ENCODE results near the gene OPRL1. TPM values are rescaled to one million over a fixed set of nuclear protein-coding genes. Genes with fewer than 3 reads are reported as not detected.

The OPRL1 gene
- total and polyA plus RNA-seq, 5 donors, result 0.50 to 1.3 (median 0.91) TPM

DNA sequence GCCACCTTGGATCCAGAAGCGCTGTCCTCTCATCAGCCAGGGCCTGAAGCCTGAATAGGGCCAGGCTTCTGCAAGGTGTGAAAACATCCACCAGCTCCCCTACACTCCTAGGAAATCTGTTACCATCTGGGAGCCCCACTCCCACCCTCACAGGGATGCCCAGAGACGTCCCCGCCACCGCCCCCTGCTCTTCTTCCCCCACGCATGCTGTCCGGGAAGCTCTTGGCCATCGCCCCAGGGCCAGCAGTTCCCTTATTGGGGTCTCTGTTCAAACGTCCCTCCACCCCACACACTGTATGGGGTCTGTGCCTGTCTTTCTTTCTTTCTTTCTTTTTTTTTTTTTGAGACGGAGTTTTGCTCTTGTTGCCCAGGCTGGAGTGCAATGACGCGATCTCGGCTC, 4.3 kb upstream of the OPRL1 start:
- H3K27me3 ChIP-seq (ENCODE audit: control insufficient read depth, insufficient read depth), result no peaks in the 10 kb centered on the region
- no peaks in the 10 kb centered on the region for H3K9me3 ChIP-seq (ENCODE audit: control insufficient read depth, low read length)
- ATAC-seq (no peak), DNase-seq (peak in 1 of 3 donors; percentile 55)
- no peak overlapping the region for H3K4me3 ChIP-seq (ENCODE audit: low read length)
- H3K4me1 ChIP-seq (ENCODE audit: control insufficient read depth, insufficient read depth, low read length), result no peaks in the 10 kb centered on the region
- H3K27ac ChIP-seq (ENCODE audit: low read length), result no peak overlapping the region
- 91% methylated on average over 12 of the region's 12 CpGs for WGBS
- intact Hi-C loops (cut with DNase I), result no loop called here

DNA sequence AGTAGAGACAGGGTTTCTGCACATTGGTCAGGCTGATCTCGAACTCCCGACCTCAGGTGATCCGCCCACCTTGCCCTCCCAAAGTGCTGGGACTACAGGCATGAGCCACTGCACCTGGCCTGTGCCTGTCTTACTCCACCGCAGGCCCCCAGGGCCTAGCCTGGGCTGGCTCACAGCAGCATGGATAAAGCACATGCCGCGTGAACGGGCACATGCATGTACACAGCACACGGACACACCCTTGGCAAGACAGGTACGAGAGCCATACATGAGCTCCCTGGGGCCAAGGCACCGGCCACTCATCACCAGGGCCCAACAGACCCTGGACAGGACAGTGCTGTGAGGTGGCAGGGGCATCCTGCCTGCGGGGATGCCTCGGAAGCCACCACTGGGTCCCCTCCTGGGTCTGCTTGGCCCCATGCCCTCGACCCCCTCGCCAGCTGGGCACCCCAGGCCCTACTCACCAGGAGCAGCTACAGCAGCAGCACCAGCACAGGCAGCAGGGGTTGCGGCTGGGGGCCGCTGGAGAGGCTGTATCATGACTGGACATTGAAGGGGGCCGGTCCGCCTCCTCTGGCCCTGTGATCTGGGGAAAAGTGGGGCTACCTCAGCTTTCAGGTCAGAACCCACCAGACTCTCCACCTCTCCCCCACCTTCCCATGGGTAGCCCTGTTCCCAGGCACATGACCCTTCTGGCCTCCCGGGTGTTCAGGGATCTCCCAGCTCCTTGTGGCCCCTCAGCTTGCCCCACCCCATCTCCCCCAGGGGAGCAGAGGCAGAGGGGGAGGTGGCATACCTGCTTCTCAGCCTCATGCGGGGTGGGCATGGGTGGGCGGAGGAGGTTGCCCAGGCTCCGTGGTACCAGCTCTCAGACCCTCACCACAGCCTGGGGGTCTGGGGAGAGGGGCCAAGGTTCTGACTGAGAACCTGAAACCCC, 3.6 kb upstream of the OPRL1 start:
- Histone ChIP-seq H3K9me3 (ENCODE audit: control insufficient read depth, low read length) (no peaks in the 10 kb centered on the region), H3K27me3 (ENCODE audit: control insufficient read depth, insufficient read depth) (no peaks in the 10 kb centered on the region), H3K27ac (ENCODE audit: low read length) (no peak overlapping the region), H3K4me3 (ENCODE audit: low read length) (no peak overlapping the region), H3K4me1 (ENCODE audit: control insufficient read depth, insufficient read depth, low read length) (no peaks in the 10 kb centered on the region)
- intact Hi-C loops (cut with DNase I), result no loop called here
- DNase-seq, result peak; percentile 14 to 57 (median 44)
- no peak for ATAC-seq
- WGBS, result 95% methylated on average over 20 of the region's 22 CpGs

DNA sequence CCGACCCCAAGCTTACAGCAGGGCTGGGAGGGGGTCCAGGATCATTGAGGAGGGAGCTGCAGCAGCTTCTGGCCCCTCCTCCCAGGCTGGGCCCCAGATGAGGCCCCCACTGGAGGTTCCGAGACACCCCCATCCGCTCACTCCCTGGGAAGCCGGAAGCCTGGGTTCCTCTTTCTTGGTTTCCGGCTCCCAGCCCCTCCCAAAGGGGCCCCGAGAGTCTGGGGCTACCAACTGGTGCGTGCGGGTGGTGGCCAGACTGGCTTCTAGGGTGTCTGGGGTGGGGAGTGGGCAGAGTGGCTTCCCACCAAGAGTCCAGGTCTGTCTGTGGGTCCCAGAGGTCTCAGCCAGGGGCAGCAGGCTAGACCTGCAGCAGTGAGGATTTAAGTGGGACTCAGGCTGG, 2.8 kb upstream of the OPRL1 start:
- H3K27ac ChIP-seq (ENCODE audit: low read length), result no peak overlapping the region

DNA sequence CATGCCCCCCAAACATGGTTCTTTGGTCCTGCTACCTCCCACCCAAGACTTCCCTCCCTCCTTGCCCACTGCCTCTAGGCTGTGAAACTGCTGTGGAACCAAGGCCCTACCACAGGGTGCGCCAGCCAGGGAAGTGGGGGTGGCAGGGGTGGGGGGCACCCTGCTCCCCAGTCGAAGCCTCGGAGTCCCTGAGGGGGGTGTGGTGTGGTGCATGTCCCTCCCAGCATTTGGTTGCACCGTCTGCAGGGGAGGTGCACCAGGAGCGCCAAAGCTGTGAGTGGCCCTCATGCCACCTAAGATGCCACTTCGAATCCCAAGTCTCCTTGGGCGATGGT, 2.4 kb upstream of the OPRL1 start:
- H3K4me3 ChIP-seq (ENCODE audit: low read length), result no peak overlapping the region
- no peak overlapping the region for H3K27ac ChIP-seq (ENCODE audit: low read length)
- ATAC-seq (no peak), DNase-seq (peak; percentile 15 to 60 (median 60))
- H3K4me1 ChIP-seq (ENCODE audit: control insufficient read depth, insufficient read depth, low read length), result no peaks in the 10 kb centered on the region
- WGBS, result 80% methylated on average over 7 of the region's 7 CpGs
- no peaks in the 10 kb centered on the region for H3K27me3 ChIP-seq (ENCODE audit: control insufficient read depth, insufficient read depth)
- no peaks in the 10 kb centered on the region for H3K9me3 ChIP-seq (ENCODE audit: control insufficient read depth, low read length)
- intact Hi-C loops (cut with DNase I), result no loop called here

More for the DNA sequence above, 2.8 kb upstream of the OPRL1 start:
- 84% methylated on average over 8 of the region's 8 CpGs for WGBS
- no peaks in the 10 kb centered on the region for H3K4me1 ChIP-seq (ENCODE audit: control insufficient read depth, insufficient read depth, low read length)
- DNase-seq (peak; percentile 44 to 80 (median 78)), ATAC-seq (no peak)
- H3K27me3 ChIP-seq (ENCODE audit: control insufficient read depth, insufficient read depth), result no peaks in the 10 kb centered on the region
- H3K9me3 ChIP-seq (ENCODE audit: control insufficient read depth, low read length), result no peaks in the 10 kb centered on the region
- no peak overlapping the region for H3K4me3 ChIP-seq (ENCODE audit: low read length)
- intact Hi-C loops (cut with DNase I), result no loop called here

DNA sequence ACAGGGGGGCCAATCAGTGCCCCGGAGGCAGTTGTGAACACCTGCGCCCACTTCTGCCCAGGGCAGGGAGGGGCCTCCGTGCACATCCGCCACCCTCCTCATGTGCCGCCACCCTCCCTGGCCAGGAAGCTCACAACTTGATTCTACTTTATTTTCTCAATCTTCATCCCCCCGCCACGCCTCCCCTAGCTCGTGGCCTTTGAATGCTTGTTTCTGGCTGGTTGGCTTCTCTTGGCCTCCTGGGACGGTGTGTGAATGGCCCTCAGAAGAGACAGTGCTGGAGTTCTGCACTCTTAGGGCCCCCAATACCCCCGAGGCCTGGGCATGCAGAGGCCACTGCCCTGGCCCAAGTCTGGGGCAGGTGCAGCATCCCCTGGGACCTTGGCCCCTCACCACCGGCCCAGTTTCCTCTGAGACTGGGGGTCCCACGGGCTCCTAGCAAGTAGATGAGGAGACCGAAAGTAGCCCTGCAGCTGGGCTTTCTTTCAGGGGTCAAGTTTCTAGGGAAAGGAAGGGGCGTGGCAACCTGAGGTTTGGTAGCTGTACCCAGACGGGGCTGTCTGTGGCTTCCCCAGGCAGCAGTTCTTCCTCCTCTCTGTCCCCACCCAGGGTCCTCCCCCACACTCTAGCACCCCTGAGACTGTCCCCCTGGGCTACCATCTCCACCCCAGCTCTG, 1.9 kb upstream of the OPRL1 start:
- H3K4me3 ChIP-seq (ENCODE audit: low read length), result peak overlapping the region; percentile 85
- whole genome bisulfite sequencing, result 60% methylated on average over 15 of the region's 15 CpGs

DNA sequence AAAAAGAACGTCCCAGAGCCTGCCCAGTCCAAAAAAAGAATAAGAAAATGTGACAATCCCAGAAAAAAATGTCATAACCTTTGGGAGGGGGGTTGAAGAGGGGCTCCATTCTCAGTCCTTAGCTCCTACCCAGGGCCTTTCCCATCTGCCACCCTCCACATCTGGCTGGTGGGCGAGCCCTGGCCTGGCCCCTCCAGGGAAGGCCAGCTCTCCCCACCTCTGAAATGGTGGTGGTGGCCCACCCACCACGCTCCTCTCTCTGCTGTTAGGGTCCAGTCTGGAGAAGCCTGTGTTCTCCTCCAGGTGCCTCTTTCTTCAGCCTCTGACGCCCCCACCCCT, 979 bp upstream of the OPRL1 start:
- WGBS, result 23% methylated on average over 4 of the region's 4 CpGs
- Histone ChIP-seq H3K4me1 (ENCODE audit: control insufficient read depth, insufficient read depth, low read length) (no peaks in the 10 kb centered on the region), H3K27ac (ENCODE audit: low read length) (no peak overlapping the region), H3K9me3 (ENCODE audit: control insufficient read depth, low read length) (no peaks in the 10 kb centered on the region), H3K4me3 (ENCODE audit: low read length) (peak overlapping the region; percentile 85), H3K27me3 (ENCODE audit: control insufficient read depth, insufficient read depth) (no peaks in the 10 kb centered on the region)
- ATAC-seq (no peak), DNase-seq (no peak)
- intact Hi-C loops (cut with DNase I), result no loop called here

More for the DNA sequence above, 1.9 kb upstream of the OPRL1 start:
- DNase-seq (peak; percentile 20 to 64 (median 63)), ATAC-seq (no peak)
- Histone ChIP-seq H3K27me3 (ENCODE audit: control insufficient read depth, insufficient read depth) (no peaks in the 10 kb centered on the region), H3K4me1 (ENCODE audit: control insufficient read depth, insufficient read depth, low read length) (no peaks in the 10 kb centered on the region), H3K27ac (ENCODE audit: low read length) (no peak overlapping the region), H3K9me3 (ENCODE audit: control insufficient read depth, low read length) (no peaks in the 10 kb centered on the region)
- intact Hi-C loops (cut with DNase I), result no loop called here

DNA sequence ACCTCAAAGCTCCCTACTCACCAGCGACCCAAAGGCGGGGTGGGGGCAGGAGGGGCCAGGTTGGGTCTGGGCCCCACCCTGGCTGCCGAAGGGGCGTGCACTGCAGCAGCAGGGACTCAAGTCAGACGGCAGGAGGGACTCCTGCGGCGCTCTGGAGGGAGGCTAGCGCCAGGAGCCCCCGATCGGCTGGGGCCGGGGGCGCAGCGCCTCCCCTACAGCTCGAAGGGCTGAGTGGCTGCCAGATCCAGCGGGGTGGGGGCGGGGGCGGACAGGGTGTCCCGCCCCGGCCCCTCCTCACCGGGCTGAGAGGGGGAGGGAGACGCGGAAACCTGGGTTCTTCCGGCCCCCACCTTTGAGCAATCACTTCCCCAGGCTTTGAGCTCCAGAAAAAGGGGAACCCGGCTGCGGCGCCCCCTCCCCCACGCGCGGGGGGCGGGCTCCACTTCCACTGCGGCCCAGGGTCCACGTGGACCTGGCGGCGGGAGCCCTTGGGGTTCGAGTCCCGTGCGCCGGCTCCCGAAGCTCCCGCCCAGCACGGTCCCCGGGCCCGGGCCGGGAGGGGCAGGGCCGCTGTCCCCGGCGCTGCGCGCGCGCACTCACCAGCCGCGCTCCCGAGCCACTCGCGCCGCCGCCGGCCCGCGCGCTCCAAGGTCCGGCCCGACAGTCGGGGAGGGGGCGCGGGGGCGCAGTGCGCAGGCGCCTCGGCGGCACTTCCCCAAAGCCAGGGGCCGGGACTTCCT, 439 bp upstream of the OPRL1 start, which contains the start of gene RGS19:
TSS of gene RGS19 (minus strand) at position 246 of the 740 bp plus-strand sequence. CDS start 2,632 bp downstream, outside the sequence.
- DNase-seq, result peak; percentile 85 to 93 (median 93)
- intact Hi-C loops (cut with DNase I), result loop anchor here in 1 of 4 donors (5.0 kb wide), 1 partner anchor 43 kb away; no protein-coding TSS in a partner anchor

DNA sequence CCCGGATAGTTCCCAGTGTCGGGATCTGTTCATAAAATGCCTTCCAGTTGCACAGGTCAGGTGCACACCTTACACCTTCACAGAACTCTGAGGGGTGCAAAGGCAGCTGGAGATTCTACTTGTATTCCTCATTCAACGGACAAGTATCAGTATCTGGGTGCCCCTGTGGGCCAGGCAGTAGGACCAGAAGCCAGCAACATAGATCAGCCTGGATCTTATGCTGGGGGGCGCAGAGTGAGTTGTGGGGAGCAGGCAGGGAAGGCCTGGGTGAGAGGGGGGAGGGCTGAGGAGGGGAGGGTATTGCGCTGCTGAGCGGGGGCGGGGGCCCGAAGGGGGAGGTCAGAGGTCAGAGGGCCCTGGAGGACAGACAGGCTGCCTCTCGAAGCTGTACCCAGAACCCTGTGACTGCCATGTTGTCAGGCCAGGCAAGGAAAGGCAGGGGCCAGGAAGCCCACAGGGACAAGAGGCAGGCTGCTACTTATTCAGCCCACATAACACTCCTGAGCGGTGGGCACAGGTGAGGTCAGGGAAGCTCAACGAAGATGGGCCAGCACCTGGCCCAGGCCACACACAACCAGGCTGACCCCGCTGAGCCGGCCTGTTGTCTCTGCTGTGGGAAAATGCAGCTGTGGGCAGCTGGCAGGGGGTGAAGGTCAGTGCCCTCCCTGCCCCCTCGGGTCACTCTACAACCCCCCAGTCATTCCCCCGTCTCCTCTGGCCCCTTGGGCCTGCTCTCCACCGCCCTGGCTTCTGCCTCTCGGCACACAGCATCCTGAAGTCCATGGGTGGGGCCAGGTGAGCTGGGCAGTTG, 1.1 kb downstream of the OPRL1 start:
- WGBS, result 78% methylated on average over 17 of the region's 17 CpGs
- Histone ChIP-seq H3K4me1 (ENCODE audit: control insufficient read depth, insufficient read depth, low read length) (no peaks in the 10 kb centered on the region), H3K27me3 (ENCODE audit: control insufficient read depth, insufficient read depth) (no peaks in the 10 kb centered on the region), H3K4me3 (ENCODE audit: low read length) (no peak overlapping the region), H3K27ac (ENCODE audit: low read length) (no peak overlapping the region), H3K9me3 (ENCODE audit: control insufficient read depth, low read length) (no peaks in the 10 kb centered on the region)
- DNase-seq (peak in 2 of 3 donors; percentile 57 to 66), ATAC-seq (no peak)
- intact Hi-C loops (cut with DNase I), result loop anchor here in 1 of 4 donors (5.0 kb wide), 1 partner anchor 41 kb away; no protein-coding TSS in a partner anchor

More for the DNA sequence above, 439 bp upstream of the OPRL1 start, which contains the start of gene RGS19:
- no peaks in the 10 kb centered on the region for H3K4me1 ChIP-seq (ENCODE audit: control insufficient read depth, insufficient read depth, low read length)
- ATAC-seq, result peak; percentile 64 to 65
- 1% methylated on average over 73 of the region's 73 CpGs for WGBS
- peak within 1 kb of the TSS; percentile 51 for H3K27ac ChIP-seq (ENCODE audit: low read length)
- H3K4me3 ChIP-seq (ENCODE audit: low read length), result peak within 1 kb of the TSS; percentile 85
- H3K9me3 ChIP-seq (ENCODE audit: control insufficient read depth, low read length), result no peaks in the 10 kb centered on the region
- H3K27me3 ChIP-seq (ENCODE audit: control insufficient read depth, insufficient read depth), result no peaks in the 10 kb centered on the region

DNA sequence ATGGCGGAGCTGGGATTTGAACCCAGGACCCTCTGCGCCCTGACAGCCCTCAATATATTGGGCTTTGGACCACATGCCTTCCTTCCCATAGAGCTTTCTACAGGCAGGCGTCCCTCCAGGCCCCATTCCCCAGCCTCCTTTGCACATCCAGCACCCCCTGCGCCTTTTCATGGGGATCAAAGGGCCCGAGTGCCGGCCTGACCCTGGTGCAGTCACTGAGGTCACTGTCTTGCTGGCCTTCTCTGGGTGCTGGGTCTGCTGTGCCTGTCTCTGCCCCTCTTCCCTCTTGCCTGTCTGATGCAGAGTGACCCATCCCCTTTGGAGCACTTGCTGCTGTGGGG, 1.7 kb downstream of the OPRL1 start:
- 91% methylated on average over 6 of the region's 6 CpGs for WGBS
- Histone ChIP-seq H3K9me3 (ENCODE audit: control insufficient read depth, low read length) (no peaks in the 10 kb centered on the region), H3K27me3 (ENCODE audit: control insufficient read depth, insufficient read depth) (no peaks in the 10 kb centered on the region), H3K4me3 (ENCODE audit: low read length) (no peak overlapping the region), H3K4me1 (ENCODE audit: control insufficient read depth, insufficient read depth, low read length) (no peaks in the 10 kb centered on the region), H3K27ac (ENCODE audit: low read length) (no peak overlapping the region)
- intact Hi-C loops (cut with DNase I), result loop anchor here in 1 of 4 donors (5.0 kb wide), 1 partner anchor 41 kb away; no protein-coding TSS in a partner anchor
- ATAC-seq (no peak), DNase-seq (peak in 1 of 3 donors; percentile 42)

DNA sequence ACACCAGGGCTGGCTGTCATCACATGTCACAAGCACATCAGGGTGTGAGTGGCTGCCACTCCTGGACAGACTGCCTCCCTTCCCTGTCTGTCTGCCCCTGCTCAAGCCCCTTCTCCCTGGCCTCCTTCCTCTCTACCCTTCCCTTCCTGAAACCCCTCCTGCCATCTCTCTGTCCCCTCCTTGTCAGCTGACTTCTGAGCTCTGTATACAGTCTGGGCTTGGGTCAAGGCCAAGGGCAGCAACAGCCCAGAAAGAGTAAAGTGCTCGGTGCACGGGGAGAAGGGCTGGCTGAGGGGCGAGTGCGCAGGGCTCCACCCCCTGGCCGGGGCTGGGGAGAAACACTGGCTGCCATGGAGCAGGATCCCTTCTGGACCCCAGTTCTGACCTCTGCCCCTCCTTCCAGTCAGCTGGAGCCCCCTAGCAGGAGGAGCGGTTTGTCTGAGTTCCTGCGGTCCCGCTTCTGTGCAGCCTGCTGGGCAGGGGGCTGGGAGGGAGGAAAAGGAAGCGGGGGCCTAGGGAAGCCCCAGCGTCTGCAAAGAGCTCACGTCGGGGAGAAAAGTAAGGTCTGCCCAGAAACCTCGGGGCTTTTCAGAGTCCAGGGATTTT, 2.3 kb downstream of the OPRL1 start:
- DNase-seq (peak in 1 of 3 donors; percentile 68), ATAC-seq (no peak)
- WGBS, result 22% methylated on average over 13 of the region's 13 CpGs
- Histone ChIP-seq H3K4me1 (ENCODE audit: control insufficient read depth, insufficient read depth, low read length) (no peaks in the 10 kb centered on the region), H3K9me3 (ENCODE audit: control insufficient read depth, low read length) (no peaks in the 10 kb centered on the region), H3K27me3 (ENCODE audit: control insufficient read depth, insufficient read depth) (no peaks in the 10 kb centered on the region), H3K4me3 (ENCODE audit: low read length) (no peak overlapping the region), H3K27ac (ENCODE audit: low read length) (no peak overlapping the region)
- intact Hi-C loops (cut with DNase I), result loop anchor here in 1 of 4 donors (5.0 kb wide), 1 partner anchor 40 kb away; no protein-coding TSS in a partner anchor
